IPS-20b (cell line): ENCODE data around the gene GNB1L.

Experiments used
- H3K27ac ChIP-seq: one replicate; pipeline ENCODE4 v1.5.1; 2013; ENCODE audit warnings: low read length
- H3K27me3 ChIP-seq: 2 replicates; pipeline ENCODE4 v1.6.1; 2013; ENCODE audit warnings: mild to moderate bottlenecking, low read length, inconsistent platforms; ENCODE audit not compliant: insufficient read depth
- H3K36me3 ChIP-seq: 2 replicates; pipeline ENCODE4 v1.6.1; 2013; ENCODE audit warnings: low read depth, mild to moderate bottlenecking, inconsistent platforms, low read length, moderate library complexity; ENCODE audit not compliant: insufficient read depth
- H3K4me1 ChIP-seq: 2 replicates; pipeline ENCODE4 v1.6.1; 2013; ENCODE audit warnings: mild to moderate bottlenecking, control low read depth, inconsistent platforms, low read length, moderate library complexity; ENCODE audit not compliant: insufficient read depth
- H3K4me3 ChIP-seq: 2 replicates; pipeline ENCODE4 v1.5.1; 2013; ENCODE audit warnings: mild to moderate bottlenecking, low read length, inconsistent platforms
- H3K9ac ChIP-seq: 2 replicates; pipeline ENCODE4 v1.6.1; 2013; ENCODE audit warnings: low read depth, mild to moderate bottlenecking, inconsistent platforms, low read length, moderate library complexity
- H3K9me3 ChIP-seq: 2 replicates; pipeline ENCODE4 v1.6.1; 2013; ENCODE audit warnings: mild to moderate bottlenecking, low read depth, low read length, inconsistent platforms; ENCODE audit not compliant: insufficient read depth

GNB1L gene

GRCh38 chr22:19864538-19865106, 9.9 kb upstream of the GNB1L start:
- no peaks in the 10 kb centered on the region for H3K9me3 ChIP-seq
- no peak overlapping the region for H3K9ac ChIP-seq
- no peak overlapping the region for H3K4me3 ChIP-seq
- no peaks in the 10 kb centered on the region for H3K27me3 ChIP-seq
- peaks cover 6% of the 10 kb centered on the region; the same call in 1 of the 2 replicates for H3K4me1 ChIP-seq
- H3K27ac ChIP-seq = no peak overlapping the region
- H3K36me3 ChIP-seq = no peaks in the 10 kb centered on the region

GRCh38 chr22:19863571-19863970, 8.9 kb upstream of the GNB1L start:
- Histone ChIP-seq H3K9ac (no peak overlapping the region), H3K4me3 (no peak overlapping the region), H3K27me3 (no peaks in the 10 kb centered on the region), H3K36me3 (no peaks in the 10 kb centered on the region), H3K9me3 (no peaks in the 10 kb centered on the region), H3K4me1 (0 out of 2 replicates have a peak, but pooled peaks cover 3% of the 10 kb centered on the region), H3K27ac (no peak overlapping the region)

- Histone ChIP-seq H3K4me1 (peaks cover 6% of the 10 kb centered on the region; the same call in 1 of the 2 replicates), H3K27me3 (no peaks in the 10 kb centered on the region), H3K4me3 (no peak overlapping the region), H3K9me3 (no peaks in the 10 kb centered on the region), H3K36me3 (no peaks in the 10 kb centered on the region), H3K27ac (no peak overlapping the region), H3K9ac (no peak overlapping the region)
These were observed 8.1 kb upstream of the GNB1L start for GRCh38 chr22:19862619-19863246.

- Histone ChIP-seq H3K36me3 (no peaks in the 10 kb centered on the region), H3K9ac (no peak overlapping the region), H3K27me3 (no peaks in the 10 kb centered on the region), H3K4me3 (no peak overlapping the region), H3K27ac (no peak overlapping the region), H3K9me3 (no peaks in the 10 kb centered on the region), H3K4me1 (peaks cover 13% of the 10 kb centered on the region; the same call in 1 of the 2 replicates)
These were observed 5.3 kb upstream of the GNB1L start for GRCh38 chr22:19859861-19860510.

GRCh38 chr22:19857382-19857781, 2.7 kb upstream of the GNB1L start:
- Histone ChIP-seq H3K4me3 (no peak overlapping the region), H3K9ac (no peak overlapping the region), H3K9me3 (no peaks in the 10 kb centered on the region), H3K27me3 (no peaks in the 10 kb centered on the region), H3K27ac (no peak overlapping the region), H3K4me1 (peaks cover 21% of the 10 kb centered on the region; the same call in 1 of the 2 replicates), H3K36me3 (peaks cover 4% of the 10 kb centered on the region; the same call in 1 of the 2 replicates)

- Histone ChIP-seq H3K4me1 (peaks cover 21% of the 10 kb centered on the region; the same call in 1 of the 2 replicates), H3K4me3 (peak overlapping the region; percentile 94), H3K36me3 (peaks cover 20% of the 10 kb centered on the region), H3K9ac (peak overlapping the region; percentile 85), H3K27ac (peak overlapping the region; percentile 10), H3K27me3 (no peaks in the 10 kb centered on the region), H3K9me3 (no peaks in the 10 kb centered on the region)
These were observed 1.1 kb upstream of the GNB1L start for GRCh38 chr22:19855504-19856409.

GRCh38 chr22:19853879-19854777, 546 bp downstream of the GNB1L start:
- Histone ChIP-seq H3K4me3 (peak overlapping the region; percentile 94), H3K9ac (peak overlapping the region; percentile 94), H3K9me3 (no peaks in the 10 kb centered on the region), H3K36me3 (peaks cover 33% of the 10 kb centered on the region), H3K27ac (no peak overlapping the region), H3K27me3 (no peaks in the 10 kb centered on the region), H3K4me1 (peaks cover 21% of the 10 kb centered on the region)

GRCh38 chr22:19853058-19853878, 1.4 kb downstream of the GNB1L start:
- peak overlapping the region; percentile 94 for H3K9ac ChIP-seq
- H3K4me1 ChIP-seq = peaks cover 25% of the 10 kb centered on the region
- H3K9me3 ChIP-seq = no peaks in the 10 kb centered on the region
- peaks cover 33% of the 10 kb centered on the region for H3K36me3 ChIP-seq
- H3K27ac ChIP-seq = no peak overlapping the region
- peak overlapping the region; percentile 94 for H3K4me3 ChIP-seq
- H3K27me3 ChIP-seq = no peaks in the 10 kb centered on the region

GRCh38 chr22:19852177-19852781, 2.4 kb downstream of the GNB1L start:
- H3K4me1 ChIP-seq = peaks cover 18% of the 10 kb centered on the region
- H3K9ac ChIP-seq = no peak overlapping the region
- H3K27ac ChIP-seq = no peak overlapping the region
- 0 out of 2 replicates have a peak overlapping the region, but pooled peaks have one; percentile 94 for H3K4me3 ChIP-seq
- peaks cover 36% of the 10 kb centered on the region for H3K36me3 ChIP-seq
- H3K27me3 ChIP-seq = no peaks in the 10 kb centered on the region
- no peaks in the 10 kb centered on the region for H3K9me3 ChIP-seq
